ENCODE data around the gene USP49.

The USP49 gene

GRCh38 chr6:41939848-41940758 is 44.9 kb upstream of the USP49 start:
- peak; percentile 36 for ATAC-seq (ENCODE audit: insufficient read depth, low read depth)

GRCh38 chr6:41939176-41939847 is 44.1 kb upstream of the USP49 start:
- peaks cover 79% of the 10 kb centered on the region for H3K79me2 ChIP-seq (ENCODE audit: insufficient read depth, low read length)
- H2AFZ ChIP-seq (ENCODE audit: low read depth, low read length), result no peak overlapping the region
- ATAC-seq (ENCODE audit: insufficient read depth, low read depth), result peak; percentile 3
- peak overlapping the region; percentile 100 for H3K27ac ChIP-seq (ENCODE audit: low read length)
- peak; percentile 85 for DNase-seq
- H3K36me3 ChIP-seq (ENCODE audit: insufficient read depth, low read length), result peaks cover 69% of the 10 kb centered on the region
- no peaks in the 10 kb centered on the region for H3K9me3 ChIP-seq (ENCODE audit: insufficient read depth, low read length, severe bottlenecking)
- peak overlapping the region; percentile 82 for H3K4me2 ChIP-seq (ENCODE audit: insufficient read depth, low read length)
- peaks cover 26% of the 10 kb centered on the region for H4K20me1 ChIP-seq (ENCODE audit: insufficient read depth, low read length)
- H3K4me1 ChIP-seq (ENCODE audit: insufficient read depth, low read length), result peaks cover 73% of the 10 kb centered on the region
- H3K4me3 ChIP-seq (ENCODE audit: low read depth in 1 of 2, low read length in 2 of 2), result peak overlapping the region; percentile 86 to 93
- H3K27me3 ChIP-seq (ENCODE audit: insufficient read depth, low read length, poor library complexity), result no peaks in the 10 kb centered on the region
- no peak for TF ChIP-seq EZH2 (IDR thresholded peaks at IDR 0.05; ENCODE audit: borderline replicate concordance, low read depth, low read length, severe bottlenecking)
- TF ChIP-seq, protein P1, sequence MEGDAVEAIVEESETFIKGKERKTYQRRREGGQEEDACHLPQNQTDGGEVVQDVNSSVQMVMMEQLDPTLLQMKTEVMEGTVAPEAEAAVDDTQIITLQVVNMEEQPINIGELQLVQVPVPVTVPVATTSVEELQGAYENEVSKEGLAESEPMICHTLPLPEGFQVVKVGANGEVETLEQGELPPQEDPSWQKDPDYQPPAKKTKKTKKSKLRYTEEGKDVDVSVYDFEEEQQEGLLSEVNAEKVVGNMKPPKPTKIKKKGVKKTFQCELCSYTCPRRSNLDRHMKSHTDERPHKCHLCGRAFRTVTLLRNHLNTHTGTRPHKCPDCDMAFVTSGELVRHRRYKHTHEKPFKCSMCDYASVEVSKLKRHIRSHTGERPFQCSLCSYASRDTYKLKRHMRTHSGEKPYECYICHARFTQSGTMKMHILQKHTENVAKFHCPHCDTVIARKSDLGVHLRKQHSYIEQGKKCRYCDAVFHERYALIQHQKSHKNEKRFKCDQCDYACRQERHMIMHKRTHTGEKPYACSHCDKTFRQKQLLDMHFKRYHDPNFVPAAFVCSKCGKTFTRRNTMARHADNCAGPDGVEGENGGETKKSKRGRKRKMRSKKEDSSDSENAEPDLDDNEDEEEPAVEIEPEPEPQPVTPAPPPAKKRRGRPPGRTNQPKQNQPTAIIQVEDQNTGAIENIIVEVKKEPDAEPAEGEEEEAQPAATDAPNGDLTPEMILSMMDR (IDR thresholded peaks at IDR 0.05; ENCODE audit: borderline replicate concordance, extremely low read depth, low read length, poor library complexity, severe bottlenecking), result no peak
- H3K9ac ChIP-seq (ENCODE audit: low read depth, low read length), result peak overlapping the region; percentile 99

More at GRCh38 chr6:41939848-41940758, 44.9 kb upstream of the USP49 start:
- peak; percentile 57 for DNase-seq
- Histone ChIP-seq H3K4me3 (ENCODE audit: low read depth in 1 of 2, low read length in 2 of 2) (peak overlapping the region; percentile 86 to 93), H3K9me3 (ENCODE audit: insufficient read depth, low read length, severe bottlenecking) (no peaks in the 10 kb centered on the region), H3K4me1 (ENCODE audit: insufficient read depth, low read length) (peaks cover 65% of the 10 kb centered on the region), H3K4me2 (ENCODE audit: insufficient read depth, low read length) (peak overlapping the region; percentile 82), H3K27ac (ENCODE audit: low read length) (peak overlapping the region; percentile 100), H2AFZ (ENCODE audit: low read depth, low read length) (no peak overlapping the region), H3K79me2 (ENCODE audit: insufficient read depth, low read length) (peaks cover 79% of the 10 kb centered on the region), H3K27me3 (ENCODE audit: insufficient read depth, low read length, poor library complexity) (no peaks in the 10 kb centered on the region), H3K36me3 (ENCODE audit: insufficient read depth, low read length) (peaks cover 61% of the 10 kb centered on the region), H4K20me1 (ENCODE audit: insufficient read depth, low read length) (peaks cover 23% of the 10 kb centered on the region), H3K9ac (ENCODE audit: low read depth, low read length) (peak overlapping the region; percentile 99)
- TF ChIP-seq EZH2 (IDR thresholded peaks at IDR 0.05; ENCODE audit: borderline replicate concordance, low read depth, low read length, severe bottlenecking), result no peak
- TF ChIP-seq, protein P1 (IDR thresholded peaks at IDR 0.05; ENCODE audit: borderline replicate concordance, extremely low read depth, low read length, poor library complexity, severe bottlenecking), result no peak

DNA sequence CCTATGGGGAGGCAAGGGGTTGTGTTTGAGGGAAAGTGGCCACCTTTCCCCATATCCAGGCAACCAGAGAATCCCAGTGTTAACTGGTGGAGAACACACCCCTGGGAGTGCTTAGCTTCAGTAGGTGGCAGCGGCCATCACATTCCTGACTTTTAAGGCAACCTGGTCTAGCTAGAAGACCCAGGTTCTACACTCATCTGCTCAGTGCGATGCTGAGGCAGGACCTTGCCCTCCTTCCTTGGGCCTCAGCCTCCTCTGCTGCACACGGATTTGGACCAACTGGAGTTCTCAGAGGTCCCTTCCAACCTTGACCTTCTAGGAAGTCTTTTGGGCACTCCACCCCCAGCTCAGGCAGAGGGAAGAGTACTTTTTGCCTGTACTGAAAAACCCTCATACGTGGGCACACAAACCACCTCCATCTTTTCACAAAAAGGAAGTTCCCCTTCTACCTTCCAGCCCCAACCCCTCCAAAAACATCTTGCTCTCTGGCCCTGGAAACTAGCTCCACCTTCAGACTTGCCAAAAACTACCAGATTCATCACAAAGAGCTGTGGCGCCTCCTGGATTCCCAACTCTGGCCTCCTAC is 43.5 kb upstream of the USP49 start:
- Histone ChIP-seq H3K9ac (ENCODE audit: low read depth, low read length) (peak overlapping the region; percentile 99), H3K27me3 (ENCODE audit: insufficient read depth, low read length, poor library complexity) (no peaks in the 10 kb centered on the region), H3K9me3 (ENCODE audit: insufficient read depth, low read length, severe bottlenecking) (no peaks in the 10 kb centered on the region), H3K4me2 (ENCODE audit: insufficient read depth, low read length) (peak overlapping the region; percentile 82), H3K4me1 (ENCODE audit: insufficient read depth, low read length) (peaks cover 76% of the 10 kb centered on the region), H2AFZ (ENCODE audit: low read depth, low read length) (no peak overlapping the region), H3K4me3 (ENCODE audit: low read depth in 1 of 2, low read length in 2 of 2) (peak overlapping the region; percentile 86 to 93), H3K79me2 (ENCODE audit: insufficient read depth, low read length) (peaks cover 79% of the 10 kb centered on the region), H3K27ac (ENCODE audit: low read length) (peak overlapping the region; percentile 100), H4K20me1 (ENCODE audit: insufficient read depth, low read length) (peaks cover 26% of the 10 kb centered on the region), H3K36me3 (ENCODE audit: insufficient read depth, low read length) (peaks cover 75% of the 10 kb centered on the region)
- DNase-seq (no peak), ATAC-seq (ENCODE audit: insufficient read depth, low read depth) (no peak)
- TF ChIP-seq, protein P1 (IDR thresholded peaks at IDR 0.05; ENCODE audit: borderline replicate concordance, extremely low read depth, low read length, poor library complexity, severe bottlenecking), result peak; percentile 11
- no peak for TF ChIP-seq EZH2 (IDR thresholded peaks at IDR 0.05; ENCODE audit: borderline replicate concordance, low read depth, low read length, severe bottlenecking)

Data from DND-41 (cell line).